Measurements from ENCODE around the gene ARVCF. TPM values are rescaled to one million over a fixed set of nuclear protein-coding genes. Genes with fewer than 3 reads are reported as not detected.

ARVCF gene
- polyA plus RNA-seq, 1 experiment, result 5.6 TPM

- Histone ChIP-seq H3K27ac (ENCODE audit: low read depth, low read length) (no peak overlapping the region), H3K27me3 (ENCODE audit: control insufficient read depth, insufficient read depth, low read length) (no peaks in the 10 kb centered on the region), H3K9me3 (ENCODE audit: control insufficient read depth, insufficient read depth, low read length) (no peaks in the 10 kb centered on the region; the same call in 1 of the 2 replicates), H3K4me3 (ENCODE audit: low read depth, low read length) (no peak overlapping the region)
- DNase-seq (ENCODE audit: low read depth, low spot score), result no peak
- POLR2A ChIA-PET, result no interaction called here
- CTCF ChIA-PET, result no interaction called here
- TF ChIP-seq, protein P1, sequence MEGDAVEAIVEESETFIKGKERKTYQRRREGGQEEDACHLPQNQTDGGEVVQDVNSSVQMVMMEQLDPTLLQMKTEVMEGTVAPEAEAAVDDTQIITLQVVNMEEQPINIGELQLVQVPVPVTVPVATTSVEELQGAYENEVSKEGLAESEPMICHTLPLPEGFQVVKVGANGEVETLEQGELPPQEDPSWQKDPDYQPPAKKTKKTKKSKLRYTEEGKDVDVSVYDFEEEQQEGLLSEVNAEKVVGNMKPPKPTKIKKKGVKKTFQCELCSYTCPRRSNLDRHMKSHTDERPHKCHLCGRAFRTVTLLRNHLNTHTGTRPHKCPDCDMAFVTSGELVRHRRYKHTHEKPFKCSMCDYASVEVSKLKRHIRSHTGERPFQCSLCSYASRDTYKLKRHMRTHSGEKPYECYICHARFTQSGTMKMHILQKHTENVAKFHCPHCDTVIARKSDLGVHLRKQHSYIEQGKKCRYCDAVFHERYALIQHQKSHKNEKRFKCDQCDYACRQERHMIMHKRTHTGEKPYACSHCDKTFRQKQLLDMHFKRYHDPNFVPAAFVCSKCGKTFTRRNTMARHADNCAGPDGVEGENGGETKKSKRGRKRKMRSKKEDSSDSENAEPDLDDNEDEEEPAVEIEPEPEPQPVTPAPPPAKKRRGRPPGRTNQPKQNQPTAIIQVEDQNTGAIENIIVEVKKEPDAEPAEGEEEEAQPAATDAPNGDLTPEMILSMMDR (IDR thresholded peaks at IDR 0.05; ENCODE audit: low read depth, low read length), result no peak
Observed at GRCh38 chr22:20026996-20027601, 10.5 kb upstream of the ARVCF start.

GRCh38 chr22:20026204-20026908 lies 9.7 kb upstream of the ARVCF start:
- POLR2A ChIA-PET, result no interaction called here
- Histone ChIP-seq H3K4me3 (ENCODE audit: low read depth, low read length) (no peak overlapping the region), H3K27ac (ENCODE audit: low read depth, low read length) (no peak overlapping the region), H3K27me3 (ENCODE audit: control insufficient read depth, insufficient read depth, low read length) (no peaks in the 10 kb centered on the region), H3K9me3 (ENCODE audit: control insufficient read depth, insufficient read depth, low read length) (no peaks in the 10 kb centered on the region; the same call in 1 of the 2 replicates)
- TF ChIP-seq, protein P1 (IDR thresholded peaks at IDR 0.05; ENCODE audit: low read depth, low read length), result no peak
- DNase-seq (ENCODE audit: low read depth, low spot score), result no peak
- CTCF ChIA-PET, result no interaction called here

DNA sequence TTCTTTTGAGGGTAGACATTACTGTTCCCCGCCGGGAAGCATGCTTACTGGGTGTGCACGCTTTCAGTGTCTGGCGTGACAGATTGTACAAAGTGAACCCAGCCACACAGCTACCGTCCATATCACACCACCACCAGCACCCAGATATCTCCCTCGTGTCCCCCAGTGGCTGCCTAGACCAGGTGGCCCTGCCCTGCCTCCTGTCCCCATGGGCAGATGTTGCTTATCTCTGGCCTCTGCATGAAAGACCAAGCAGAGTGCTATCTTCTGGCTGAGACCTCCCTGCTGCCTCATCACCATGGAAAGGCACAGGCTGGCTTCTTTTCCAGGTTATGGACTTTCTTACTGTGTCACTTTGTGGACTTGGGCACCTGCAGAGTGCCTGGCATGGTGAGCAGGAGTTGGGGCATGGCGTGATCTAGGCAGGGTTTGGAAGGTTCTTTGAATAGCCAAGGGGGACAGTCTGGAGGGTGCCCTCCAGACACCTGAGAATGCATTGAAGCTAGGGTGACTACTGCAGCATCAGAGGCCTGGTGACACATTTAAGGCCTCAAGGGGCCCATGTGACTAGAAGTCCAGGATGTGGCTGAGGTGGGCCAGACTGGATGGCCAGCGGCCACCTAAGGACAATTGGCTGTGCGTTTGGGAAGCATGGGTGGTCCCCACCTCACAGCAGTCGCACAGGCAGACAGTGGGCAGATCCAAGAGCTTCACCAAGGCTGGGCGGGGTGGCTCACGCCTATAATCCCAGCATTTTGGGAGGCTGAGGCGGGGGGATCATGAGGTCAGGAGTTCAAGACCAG lies 9.0 kb upstream of the ARVCF start:
- no peak for DNase-seq (ENCODE audit: low read depth, low spot score)
- POLR2A ChIA-PET, result no interaction called here
- H3K4me3 ChIP-seq (ENCODE audit: low read depth, low read length), result no peak overlapping the region
- H3K9me3 ChIP-seq (ENCODE audit: control insufficient read depth, insufficient read depth, low read length), result peaks cover 4% of the 10 kb centered on the region; the same call in 1 of the 2 replicates
- H3K27ac ChIP-seq (ENCODE audit: low read depth, low read length), result no peak overlapping the region
- CTCF ChIA-PET, result no interaction called here
- H3K27me3 ChIP-seq (ENCODE audit: control insufficient read depth, insufficient read depth, low read length), result no peaks in the 10 kb centered on the region
- TF ChIP-seq, protein P1 (IDR thresholded peaks at IDR 0.05; ENCODE audit: low read depth, low read length), result no peak

DNA sequence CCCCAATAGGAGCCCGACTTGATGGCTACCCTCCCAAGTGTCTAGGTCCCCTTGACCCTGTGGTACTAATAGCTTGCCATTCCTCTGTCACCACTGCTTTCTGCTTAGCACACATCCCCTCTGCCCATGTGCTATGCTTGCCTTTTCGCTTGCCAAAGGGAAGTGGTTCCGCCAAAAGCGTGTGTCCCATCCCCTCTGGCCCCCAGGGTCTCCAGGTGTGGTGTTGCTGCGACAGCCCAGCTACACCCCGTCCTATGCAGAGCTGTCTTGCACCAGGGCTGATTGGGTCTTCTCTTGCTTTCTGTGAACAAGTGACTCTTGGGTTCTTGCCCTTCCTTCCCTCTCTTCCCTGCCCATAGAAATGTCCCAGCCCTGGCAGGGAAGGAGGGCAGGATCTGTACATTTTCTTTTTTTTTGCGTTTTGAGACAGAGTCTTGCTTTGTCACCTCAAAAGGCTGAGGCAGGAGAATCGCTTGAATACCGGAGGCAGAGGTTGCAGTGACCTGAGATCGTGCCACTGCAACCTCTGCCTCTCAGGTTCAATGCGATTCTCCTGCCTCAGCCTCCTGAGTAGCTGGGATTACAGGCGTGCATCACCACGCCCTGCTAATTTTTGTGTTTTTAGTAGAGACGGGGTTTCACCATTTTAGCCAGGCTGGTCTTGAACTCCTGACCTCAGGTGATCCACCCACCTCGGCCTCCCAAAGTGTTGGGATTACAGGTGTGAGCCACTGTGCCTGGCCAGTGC lies 8.2 kb upstream of the ARVCF start:
- TF ChIP-seq, protein P1 (IDR thresholded peaks at IDR 0.05; ENCODE audit: low read depth, low read length), result no peak
- no peak overlapping the region for H3K4me3 ChIP-seq (ENCODE audit: low read depth, low read length)
- peaks cover 4% of the 10 kb centered on the region; the same call in 1 of the 2 replicates for H3K9me3 ChIP-seq (ENCODE audit: control insufficient read depth, insufficient read depth, low read length)
- ChIA-PET CTCF (no interaction called here), POLR2A (no interaction called here)
- H3K27me3 ChIP-seq (ENCODE audit: control insufficient read depth, insufficient read depth, low read length), result no peaks in the 10 kb centered on the region
- DNase-seq (ENCODE audit: low read depth, low spot score), result no peak
- H3K27ac ChIP-seq (ENCODE audit: low read depth, low read length), result no peak overlapping the region

Measured in AG04450 (cell line).